A549 treated with GW870086 at 1 μM for 4 hours (cell line): ENCODE data around the gene VIPR1. TPM values are rescaled to one million over a fixed set of nuclear protein-coding genes. Genes with fewer than 3 reads are reported as not detected.

Experiments used
- total RNA-seq: library from RNA; stranded (reverse); fragments of 200-300 nt; extraction: Qiagen RNA extraction; gene quantifications from 5 replicates; pipeline ENCODE4 v1.2.3, GENCODE V29; 2022; ENCODE audit warnings: low read depth

VIPR1 gene
- total RNA-seq, result 0.31 to 0.94 TPM (median 0.65 TPM) in 5 replicates

GRCh38 chr3:42502429-42503250 lies at the start of gene VIPR1:
Gene VIPR1 (plus strand): TSS chr3:42502643. CDS start chr3:42502736, 93 bp downstream.

GRCh38 chr3:42581709-42582473 lies 79.4 kb downstream of the VIPR1 start, which contains the start of gene SEC22C:
Gene SEC22C (minus strand): TSS chr3:42581967. CDS start chr3:42569046, 12,921 bp downstream.

Other genes starting within 250 kb of the VIPR1 start
- 0.98 to 2.0 TPM (median 1.4 TPM) in 5 replicates for gene CCK, start 236.5 kb upstream of the VIPR1 start, total RNA-seq
- gene LYZL4, start 92.0 kb upstream of the VIPR1 start, total RNA-seq, result not detected in 5 replicates
- 29.7 to 35.1 TPM (median 32.8 TPM) in 5 replicates for gene SEC22C, start 79.3 kb downstream of the VIPR1 start, total RNA-seq
- gene SS18L2, start 88.2 kb downstream of the VIPR1 start, total RNA-seq, result 15.8 to 21.8 TPM (median 18.4 TPM) in 5 replicates
- 6.3 to 11.8 TPM (median 11.3 TPM) in 5 replicates for gene NKTR, start 98.0 kb downstream of the VIPR1 start, total RNA-seq
- 4.6 to 6.6 TPM (median 5.7 TPM) in 5 replicates for gene ZBTB47, start 151.1 kb downstream of the VIPR1 start, total RNA-seq
- gene KLHL40, start 182.9 kb downstream of the VIPR1 start, total RNA-seq, result not detected in 5 replicates
- gene HHATL, start 200.2 kb downstream of the VIPR1 start, total RNA-seq, result 0.31 TPM in 1 of 5 replicates, not detected in the others